HG03378 (cell line): ENCODE results near the gene KRABD2.
"Not testable (repeated sequence)": the region's sequence is repeated elsewhere in the genome, so short reads cannot be mapped to it uniquely, and the experiment has no call there.

Source experiments
- ATAC-seq: cut with Tn5 transposase; IDR thresholded peaks from one replicate; pipeline ENCODE4 v1.9.1; 2021; ENCODE audit warnings: mild to moderate bottlenecking, moderate library complexity; ENCODE audit not compliant: unreplicated experiment

The KRABD2 gene

DNA sequence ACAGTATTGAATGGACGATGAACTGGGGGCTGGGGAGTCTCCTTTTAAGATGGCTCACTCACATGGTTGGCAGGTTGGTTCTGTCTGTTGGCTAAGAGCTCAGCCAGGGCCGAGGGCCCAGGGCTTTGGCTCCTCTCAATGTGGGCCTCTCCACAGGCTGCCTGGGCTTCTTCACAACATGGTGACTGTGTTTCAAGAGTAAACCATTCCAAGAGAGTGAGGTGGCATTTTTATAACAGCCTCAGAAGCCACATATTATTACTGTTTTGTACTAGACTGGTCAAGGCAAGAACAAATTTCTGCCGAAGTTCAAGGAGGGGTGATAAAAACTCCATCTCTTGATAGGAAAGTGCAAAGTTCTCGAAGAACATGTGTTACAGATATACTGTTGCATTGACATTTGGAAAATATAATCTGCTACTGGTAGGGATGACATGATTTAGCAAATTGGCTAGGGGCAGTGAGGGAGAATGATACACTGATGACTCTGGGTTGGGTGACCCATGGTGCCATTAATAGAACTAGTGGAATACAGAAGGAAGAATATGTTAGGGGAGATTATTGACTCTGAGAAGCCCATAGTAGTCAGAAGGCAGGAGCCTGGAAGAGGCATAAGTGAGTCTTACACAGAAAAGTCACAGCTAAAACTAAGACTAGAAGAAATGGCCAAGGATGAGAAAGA is 13.7 kb downstream of the KRABD2 start:
- ATAC-seq, result no peak

DNA sequence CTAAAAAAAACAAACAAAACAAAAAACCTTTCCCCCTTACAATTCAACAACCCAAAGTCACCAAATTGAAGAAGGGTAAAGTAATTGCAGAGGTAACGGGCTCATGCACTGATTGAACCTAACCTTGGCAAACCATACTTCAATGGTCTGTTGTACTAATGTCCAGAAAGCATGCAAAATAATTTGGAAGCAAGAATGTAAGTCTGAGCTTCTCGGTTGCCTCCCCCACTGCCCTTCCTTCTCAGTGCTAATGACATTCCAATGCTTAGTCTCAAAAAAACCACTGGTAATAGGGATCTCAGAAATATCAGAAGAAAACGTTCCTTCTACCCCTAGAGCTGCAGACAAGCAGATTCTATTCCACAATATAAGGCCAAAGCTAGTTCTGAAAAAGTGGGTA is 15.8 kb downstream of the KRABD2 start:
- no peak for ATAC-seq

DNA sequence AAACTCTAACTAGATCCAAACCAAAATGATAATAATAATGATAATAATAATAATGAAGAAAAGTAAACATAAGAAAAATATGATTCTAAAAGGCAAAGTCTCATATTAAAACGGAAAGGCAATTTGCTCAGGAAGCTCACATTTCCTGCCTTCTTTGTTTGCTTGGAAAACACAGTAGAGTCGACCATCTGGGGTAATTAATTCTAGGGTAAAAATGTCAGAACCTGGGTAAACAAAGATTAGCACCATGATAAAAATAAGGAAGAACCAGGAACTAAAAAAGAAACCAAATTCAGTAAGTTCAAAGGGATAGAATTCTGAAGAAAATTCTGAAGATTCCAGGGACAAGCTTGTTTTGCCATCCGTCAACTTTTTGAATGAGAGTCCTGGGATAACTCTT is 16.2 kb downstream of the KRABD2 start:
- no peak for ATAC-seq

DNA sequence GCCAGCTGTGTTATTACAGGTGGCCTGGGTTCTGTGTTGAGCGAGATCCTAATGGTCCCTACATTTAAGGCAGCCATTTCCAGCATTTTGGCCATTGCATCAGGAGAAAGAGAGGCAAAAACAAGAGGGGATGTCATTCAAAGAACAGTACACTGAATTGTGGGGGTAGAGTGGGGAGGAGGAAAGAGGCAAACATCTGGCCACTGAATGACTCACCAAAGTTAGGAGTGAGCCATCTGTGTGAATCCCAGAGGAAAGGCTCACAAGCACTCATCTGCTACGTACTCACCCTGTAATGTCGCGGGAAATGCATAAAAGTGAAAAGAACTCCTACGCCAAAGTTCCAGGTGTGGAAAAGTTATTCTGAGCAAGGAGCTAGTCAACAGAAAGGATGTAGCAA is 16.7 kb downstream of the KRABD2 start:
- no peak for ATAC-seq

DNA sequence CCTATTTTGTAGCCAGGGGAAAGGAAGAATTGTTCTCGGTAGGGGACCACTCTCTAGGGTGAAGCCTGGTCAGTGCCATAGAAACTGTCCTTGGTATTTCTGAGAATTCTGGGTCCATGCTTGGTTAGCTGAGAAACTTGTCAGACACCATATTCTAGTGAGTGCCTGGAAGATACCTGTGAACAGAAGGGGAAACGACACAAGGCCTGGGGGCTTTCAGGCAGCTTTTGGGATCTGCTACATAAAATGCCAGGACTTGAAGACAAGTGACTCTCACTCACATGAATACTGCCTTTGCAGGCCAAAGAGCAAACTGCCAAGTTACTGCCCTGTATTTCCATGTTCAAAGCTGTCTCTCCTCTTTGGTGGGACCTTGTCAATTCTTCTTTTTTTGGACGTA is 18.6 kb downstream of the KRABD2 start:
- ATAC-seq, result no peak

DNA sequence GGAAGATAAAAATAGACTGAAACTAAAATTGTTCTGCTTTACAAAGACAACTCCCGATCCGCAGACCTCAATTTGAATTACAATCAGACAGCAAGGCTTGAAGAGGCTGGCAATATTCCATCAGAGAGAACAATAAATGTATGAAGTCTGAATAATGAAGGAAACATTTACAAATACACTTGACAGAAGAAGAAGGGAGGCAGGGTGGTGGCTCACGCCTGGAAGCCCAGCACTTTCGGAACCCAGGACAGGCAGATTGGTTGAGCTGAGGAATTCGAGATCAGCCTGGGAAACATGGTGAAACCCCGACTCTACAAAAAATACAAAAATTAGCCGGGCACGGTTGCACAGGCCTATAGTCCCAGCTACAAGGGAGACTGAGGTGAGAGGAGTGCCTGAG is 22.3 kb downstream of the KRABD2 start:
- ATAC-seq, result no peak

DNA sequence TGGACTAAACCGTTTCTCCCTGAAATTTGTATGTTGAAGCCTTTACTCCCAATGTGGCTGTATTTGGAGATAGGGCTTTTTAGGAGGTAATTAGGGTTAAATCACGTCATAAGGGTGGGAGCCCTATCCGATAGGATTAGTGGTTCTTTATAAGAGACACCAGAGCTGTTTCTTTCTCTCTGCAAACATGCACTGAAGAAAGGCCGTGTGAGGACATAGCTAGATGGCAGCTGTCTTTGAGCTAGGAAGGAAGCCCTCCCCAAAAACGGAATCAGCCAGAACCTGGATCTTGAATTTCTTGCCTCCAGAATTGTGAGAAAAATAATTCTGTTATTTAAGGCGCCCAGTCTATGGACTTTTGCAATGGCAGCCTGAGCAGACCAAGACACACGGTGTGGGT is 22.8 kb downstream of the KRABD2 start:
- no peak for ATAC-seq

DNA sequence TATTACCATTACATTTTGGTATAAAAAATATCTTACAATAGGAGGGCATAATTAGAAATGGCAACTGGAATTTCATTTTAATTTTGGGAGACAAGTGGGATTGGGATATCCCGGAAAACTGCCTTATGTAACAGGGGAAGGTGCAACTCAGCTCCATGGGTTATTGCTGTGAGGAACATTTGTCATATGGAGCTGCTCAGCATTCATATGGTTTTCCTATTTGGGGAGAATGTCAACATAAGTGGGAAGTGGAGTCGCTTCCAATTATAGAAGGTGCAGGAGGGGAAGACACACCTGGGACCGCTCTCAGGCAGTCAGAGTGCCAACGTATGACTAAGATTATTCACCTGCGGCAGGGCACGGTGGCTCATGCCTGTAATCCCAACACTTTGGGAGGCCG is 26.2 kb downstream of the KRABD2 start:
- no peak for ATAC-seq

DNA sequence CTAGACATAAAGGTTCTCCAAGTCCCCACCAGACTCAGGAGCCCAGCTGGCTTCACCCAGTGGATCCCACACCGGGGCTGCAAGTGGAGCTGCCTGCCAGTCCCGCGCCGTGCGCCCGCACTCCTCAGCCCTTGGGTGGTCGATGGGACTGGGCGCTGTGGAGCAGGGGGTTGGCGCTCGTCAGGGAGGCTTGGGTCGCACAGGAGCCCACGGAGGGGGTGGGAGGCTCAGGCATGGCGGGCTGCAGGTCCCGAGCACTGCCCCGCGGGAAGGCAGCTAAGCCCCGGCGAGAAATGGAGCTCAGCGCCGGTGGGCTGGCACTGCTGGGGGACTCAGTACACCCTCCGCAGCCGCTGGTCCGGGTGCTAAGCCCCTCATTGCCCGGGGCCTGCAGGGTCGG is 29.5 kb downstream of the KRABD2 start:
- ATAC-seq, result not testable (repeated sequence)

DNA sequence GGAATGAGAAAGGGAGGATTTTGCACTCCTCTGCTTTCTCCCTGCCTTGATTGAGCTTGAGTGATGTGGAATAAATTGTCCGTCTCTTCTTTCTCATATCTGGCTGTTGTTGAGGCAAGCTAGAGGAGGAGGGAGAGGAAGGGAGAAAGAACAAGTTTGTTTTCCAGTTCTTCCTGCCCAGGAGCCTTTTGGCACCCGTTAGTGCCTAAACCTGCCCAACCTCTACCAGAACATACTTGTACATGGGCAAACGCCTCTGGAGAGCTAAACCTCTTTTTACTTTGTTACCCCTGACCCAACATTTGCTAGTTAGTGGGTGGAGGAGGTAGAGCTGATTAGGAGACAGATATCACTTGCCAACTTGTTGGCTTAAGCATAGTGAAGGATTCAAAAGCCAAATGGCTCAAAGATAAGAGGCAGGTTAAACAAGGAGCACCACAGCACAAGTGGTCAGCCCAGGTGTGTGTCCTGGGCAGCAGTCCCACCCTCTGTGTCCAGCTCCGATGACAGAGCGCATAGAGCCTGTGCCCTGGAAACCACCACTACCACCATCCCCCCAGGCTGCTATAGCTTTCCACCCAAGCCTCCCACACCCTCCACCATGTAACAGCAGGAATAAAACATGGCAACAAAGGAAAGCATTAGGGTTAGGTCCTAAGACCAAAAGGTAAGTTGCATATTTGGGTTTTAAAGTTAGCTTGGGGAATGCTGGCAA is 30.4 kb downstream of the KRABD2 start:
- no peak for ATAC-seq

DNA sequence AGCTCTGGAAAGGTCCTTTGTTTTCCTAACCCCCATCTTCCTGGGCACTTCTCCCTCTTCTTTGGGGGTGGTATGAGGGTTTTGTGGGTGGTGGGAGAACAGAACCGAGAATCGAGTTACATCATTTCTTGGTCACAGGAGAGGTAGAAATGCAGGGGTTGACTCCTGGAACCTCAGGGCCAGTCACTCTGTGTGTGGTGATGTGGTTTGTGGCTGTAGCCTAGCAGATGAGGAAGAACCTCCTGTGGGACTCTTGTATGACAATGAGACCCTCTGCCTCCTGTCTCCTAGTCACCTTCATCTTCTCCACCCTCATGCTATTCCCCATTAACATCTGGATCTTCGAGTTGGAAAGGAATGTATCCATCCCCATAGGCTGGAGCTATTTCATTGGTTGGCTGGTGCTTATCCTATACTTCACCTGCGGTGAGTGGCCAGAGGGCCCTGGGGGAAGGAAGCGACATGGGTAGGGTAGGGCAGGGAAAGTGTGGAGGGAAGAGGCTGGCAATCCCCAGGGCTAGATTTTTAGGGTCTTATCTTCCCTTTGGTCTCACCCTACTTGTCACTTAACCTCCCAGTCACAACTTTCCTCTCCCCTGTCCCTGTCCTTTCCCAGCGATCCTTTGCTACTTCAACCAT is 31.3 kb downstream of the KRABD2 start:
- ATAC-seq, result no peak

DNA sequence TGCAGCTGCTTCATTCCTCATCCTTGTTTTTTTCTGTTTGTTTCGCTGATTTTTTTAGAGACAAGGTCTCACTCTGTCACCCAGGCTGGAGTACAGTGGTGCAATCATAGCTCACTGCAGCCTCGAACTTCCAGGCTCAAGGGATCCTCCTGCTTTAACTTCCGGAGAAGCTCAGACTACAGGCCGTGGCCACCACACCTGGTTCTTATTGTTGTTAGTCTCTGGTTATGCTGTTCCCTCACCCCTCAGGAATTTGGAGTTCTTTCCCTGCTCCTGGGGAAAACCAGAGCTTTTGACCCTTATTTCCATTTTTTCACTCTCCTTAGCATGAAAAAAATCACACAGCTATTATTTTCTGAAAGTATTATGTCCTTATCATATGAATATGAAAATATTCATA is 35.0 kb downstream of the KRABD2 start:
- ATAC-seq, result no peak

DNA sequence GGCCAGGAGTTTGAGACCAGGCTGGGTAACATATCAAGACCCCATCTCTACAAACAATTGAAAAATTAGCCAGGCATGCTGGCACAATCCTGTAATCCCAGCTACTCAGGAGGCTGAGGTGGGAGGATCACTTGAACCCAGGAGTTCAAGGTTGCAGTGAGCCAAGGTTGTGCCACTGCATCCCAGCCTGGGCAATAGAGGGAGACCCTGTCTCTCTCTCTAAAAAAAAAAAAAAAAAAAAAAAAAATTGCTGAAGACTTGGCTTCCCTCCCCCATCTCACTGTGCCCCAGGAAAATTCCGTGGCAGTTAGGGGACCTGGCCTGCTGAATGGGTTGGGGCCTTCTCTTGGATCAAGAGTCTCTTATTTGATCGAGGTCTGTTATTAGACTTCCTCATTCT is 37.0 kb downstream of the KRABD2 start, which contains the start of gene ODF4:
Gene ODF4 (plus strand): TSS at position 301 of the 400 bp plus-strand sequence. CDS start 212 bp downstream, outside the sequence.
- no peak for ATAC-seq

DNA sequence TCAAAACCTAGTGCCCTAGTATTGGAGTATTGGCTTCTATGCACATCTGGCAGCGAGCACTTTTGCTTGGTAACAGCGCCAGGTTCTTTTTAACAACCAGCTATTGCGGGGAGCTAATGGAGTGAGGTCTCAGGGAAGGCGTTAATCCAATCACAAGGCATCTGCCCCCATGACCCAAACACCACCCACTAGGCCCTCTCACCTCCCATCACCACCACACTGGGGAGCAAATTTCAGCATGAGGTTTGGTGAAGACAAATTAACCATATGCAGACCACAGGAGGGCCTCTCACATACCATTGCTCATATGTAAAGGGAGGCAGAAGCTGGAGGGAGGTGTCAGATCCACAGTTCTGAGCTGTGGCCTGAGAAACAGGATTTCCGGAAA is 37.8 kb downstream of the KRABD2 start:
- no peak for ATAC-seq

DNA sequence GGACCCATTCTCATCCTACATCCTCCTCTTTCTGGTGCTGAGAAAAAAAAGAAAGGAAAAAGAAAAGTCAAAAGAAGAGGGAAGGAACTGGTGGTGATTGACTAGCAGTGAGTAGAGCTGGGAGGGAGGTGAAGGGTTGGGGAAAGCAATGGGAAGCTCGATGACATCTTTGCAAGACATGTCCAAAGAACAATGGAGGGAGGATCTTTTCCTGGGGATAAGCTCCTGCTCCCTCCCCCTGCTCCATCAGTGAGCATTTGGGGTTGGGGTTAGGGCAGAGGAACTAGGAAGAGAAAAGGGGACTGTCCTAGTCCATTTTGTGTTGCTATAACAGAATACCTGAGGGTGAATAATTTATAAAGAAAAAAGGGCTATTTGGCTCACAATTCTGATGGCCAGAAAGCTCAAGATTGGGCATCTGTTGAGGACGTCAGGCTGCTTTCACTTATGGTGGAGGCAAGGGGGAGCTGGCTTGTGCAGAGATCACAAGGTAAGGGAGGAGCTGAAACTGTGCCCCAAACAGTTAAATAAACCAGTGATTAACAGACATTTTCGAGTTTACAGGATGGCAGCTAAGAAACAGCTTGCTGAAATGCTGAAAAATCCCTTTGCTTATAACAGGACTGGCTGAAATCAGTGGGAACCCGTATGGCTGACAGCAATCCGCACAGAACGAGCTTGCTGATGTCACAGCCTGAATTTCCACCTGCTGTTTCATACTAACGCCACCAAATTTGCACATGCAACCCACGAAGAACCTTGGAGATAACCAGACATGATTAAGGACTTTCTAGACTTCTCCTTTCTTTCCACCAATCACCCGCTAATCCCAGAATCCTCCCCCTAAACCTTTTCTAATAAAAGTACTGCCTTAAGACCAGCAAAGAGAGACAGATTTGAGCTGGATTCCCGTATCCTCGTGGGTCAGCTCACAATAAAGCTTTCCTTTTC is 38.4 kb downstream of the KRABD2 start:
- ATAC-seq, result no peak

DNA sequence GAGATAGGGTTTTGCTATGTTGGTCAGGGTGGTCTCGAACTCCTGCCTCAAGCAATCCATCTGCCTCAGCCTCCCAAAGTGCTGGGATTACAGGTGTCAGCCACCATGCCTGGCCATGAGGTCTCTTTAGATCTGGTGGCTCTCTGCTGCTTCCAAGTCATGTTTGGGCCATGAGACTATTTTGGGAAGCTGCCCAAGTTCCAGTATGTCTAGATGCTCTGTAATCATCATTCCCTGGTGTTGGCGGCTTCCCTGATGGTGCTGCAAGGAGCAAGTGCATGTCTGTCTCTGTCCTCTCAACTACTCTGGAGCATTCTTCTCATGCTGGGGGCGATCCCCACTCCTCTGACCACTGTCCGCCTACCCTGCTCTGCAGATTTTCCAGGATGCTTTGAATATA is 43.2 kb downstream of the KRABD2 start:
- no peak for ATAC-seq

DNA sequence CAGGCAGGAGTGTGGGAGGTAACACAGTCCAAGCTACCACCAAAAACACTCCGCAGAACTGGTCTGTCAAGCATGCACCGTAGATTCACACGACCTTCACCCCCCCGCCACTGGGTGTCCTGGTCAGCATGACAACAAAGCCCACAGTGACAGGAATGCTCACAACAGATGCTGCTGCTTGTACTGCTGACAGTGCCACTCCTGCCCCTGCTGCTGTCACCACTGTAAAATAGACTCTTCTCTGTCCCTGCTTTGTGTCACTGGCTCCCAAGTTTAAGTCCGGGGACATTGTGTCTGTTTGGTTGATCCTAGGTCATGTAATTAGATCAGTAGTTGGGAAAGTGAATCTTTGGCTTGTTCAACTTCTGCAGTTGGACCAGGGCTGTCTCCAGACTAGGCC is 43.8 kb downstream of the KRABD2 start:
- ATAC-seq, result no peak

DNA sequence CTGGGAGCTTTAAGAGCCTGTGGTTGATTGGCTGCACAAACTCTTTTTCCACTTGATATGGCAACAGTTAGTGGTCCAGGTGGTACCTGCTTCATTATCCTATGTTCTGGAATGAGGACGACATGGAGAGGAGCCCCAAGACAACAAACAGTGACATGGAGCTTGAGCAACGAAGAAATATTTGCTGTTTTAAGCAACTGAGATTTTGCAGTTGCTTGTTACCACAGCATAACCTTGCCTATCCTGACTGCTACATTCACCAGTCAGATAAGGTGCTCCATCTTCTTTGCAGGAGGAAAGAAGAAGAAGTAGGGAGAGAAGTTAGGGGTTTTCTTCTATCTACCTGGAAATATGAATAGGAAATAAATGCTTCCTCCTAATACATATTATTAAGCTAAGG is 44.4 kb downstream of the KRABD2 start:
- ATAC-seq, result no peak

DNA sequence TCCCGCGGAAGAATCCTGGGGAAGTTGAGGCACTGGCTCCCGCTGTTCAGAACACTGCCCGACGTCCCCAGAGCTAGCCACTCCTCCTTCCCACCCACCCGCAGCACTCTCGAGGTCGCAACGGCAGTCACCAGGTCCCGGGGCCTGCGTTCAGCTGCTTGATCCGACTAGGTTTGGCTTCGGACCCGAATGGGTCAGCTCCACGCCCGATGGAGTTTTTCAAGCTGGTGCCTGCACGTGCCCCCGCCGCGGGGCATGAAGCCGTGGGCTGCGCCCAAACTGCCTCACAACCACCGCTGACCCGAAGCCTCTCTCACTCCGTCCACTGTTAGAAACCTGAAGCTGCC is 49.2 kb downstream of the KRABD2 start:
- ATAC-seq, result no peak
